Gastrocnemius medialis (tissue), 4 donors: Measurements from ENCODE around the gene TRMT11. TPM values are rescaled to one million over a fixed set of nuclear protein-coding genes. Genes with fewer than 3 reads are reported as not detected.
"Not testable (repeated sequence)": the region's sequence is repeated elsewhere in the genome, so short reads cannot be mapped to it uniquely, and the experiment has no call there.

Source experiments
- ATAC-seq, 2 donors: fragments of 150-250 bp; one replicate each; pipeline ENCODE4 v1.9.1; 2016
- DNase-seq, 2 donors: peaks; one replicate each; pipeline ENCODE4 v3.0.0-alpha.2; 2019
- H3K27ac ChIP-seq, 4 donors: fragments of 200-600 bp; sonication (generic); 1 replicate in 1 of 4; 2 replicates in 3 of 4; pipeline ENCODE4 v1.5.1; 2016 to 2018; ENCODE audit warnings: mild to moderate bottlenecking in 2 of 4, moderate library complexity in 1 of 4
- H3K27me3 ChIP-seq, 3 donors: fragments of 200-600 bp; sonication (generic) in 2 of 3; 1 replicate in 1 of 3; 2 replicates in 2 of 3; pipeline versions ENCODE4 v1.5.1 to v1.6.0; 2016 to 2019; ENCODE audit warnings: mild to moderate bottlenecking in 1 of 3, moderate library complexity in 1 of 3
- H3K36me3 ChIP-seq, 2 donors: fragments of 200-600 bp; sonication (generic) in 1 of 2; one replicate each; pipeline ENCODE4 v1.5.1; 2017 to 2018
- H3K4me1 ChIP-seq, 2 donors: fragments of 200-600 bp; sonication (generic) in 1 of 2; one replicate each; pipeline ENCODE4 v1.5.1; 2016 to 2017; ENCODE audit warnings: mild to moderate bottlenecking in 2 of 2
- H3K4me3 ChIP-seq, 4 donors: fragments of 200-600 bp; sonication (generic) in 3 of 4; 1 replicate in 1 of 4; 2 replicates in 3 of 4; pipeline ENCODE4 v1.5.1; 2016 to 2019; ENCODE audit warnings: mild to moderate bottlenecking in 2 of 4
- H3K9me3 ChIP-seq, 3 donors: fragments of 200-600 bp; sonication (generic) in 2 of 3; 1 replicate in 1 of 3; 2 replicates in 2 of 3; pipeline ENCODE4 v1.5.1; 2016 to 2019
- POLR2A ChIP-seq, 2 donors: fragments of 450-650 bp; IDR thresholded peaks; one replicate each; pipeline ENCODE4 v1.6.1; 2017; ENCODE audit warnings: antibody characterized with exemption in 2 of 2, mild to moderate bottlenecking in 2 of 2, moderate library complexity in 2 of 2
- in situ Hi-C, 4 donors: fragments of 200-750 bp; cut with MboI; loops; one replicate each; pipeline versions ENCODE4 v1.15.0 to v1.8.0; 2017; ENCODE audit warnings: low sequenced_read_pairs in 4 of 4
- intact Hi-C: fragments of 100-400 bp; cut with DNase I; formaldehyde crosslinking; loops from one replicate; pipeline ENCODE4 v1.15.1; 2023; ENCODE audit warnings: low total_unique reads
- total RNA-seq, 4 donors: library from RNA; depleted of rRNA; stranded (reverse); fragments of >200 nt; gene quantifications; one replicate each; pipeline versions ENCODE4 v1.1.0 to v1.2.3, GENCODE V29; 2016
- TF ChIP-seq, protein P1 (sequence below), 5 experiments: fragments of 450-650 bp in 3 of 5; fragments of 200-600 bp in 2 of 5; sonication (generic) in 2 of 5; IDR thresholded peaks in 4 of 5; conservative IDR thresholded peaks in 1 of 5; 1 replicate in 4 of 5; 2 replicates in 1 of 5; pipeline ENCODE4 v1.5.1; 2016 to 2019; ENCODE audit warnings: antibody characterized with exemption in 5 of 5, mild to moderate bottlenecking in 3 of 5, moderate library complexity in 3 of 5

TRMT11 gene
- total RNA-seq, 4 donors from 2014 or later = 2.5 to 10.2 (median 6.9) TPM

GRCh38 chr6:126016591-126016990 lies 30.3 kb downstream of the TRMT11 start:
- H3K36me3 ChIP-seq = peaks cover 0 to 62% of the 10 kb centered on the region in 2 donors
- in situ Hi-C loops (no loop called here), intact Hi-C loops (no loop called here)
- no peak overlapping the region for H3K27ac ChIP-seq
- H3K4me1 ChIP-seq = no peaks in the 10 kb centered on the region
- H3K27me3 ChIP-seq = no peaks in the 10 kb centered on the region
- ATAC-seq (no peak), DNase-seq (no peak)
- H3K4me3 ChIP-seq = no peak overlapping the region
- TF ChIP-seq POLR2A (IDR thresholded peaks at IDR 0.05) = no peak
- TF ChIP-seq, protein P1, sequence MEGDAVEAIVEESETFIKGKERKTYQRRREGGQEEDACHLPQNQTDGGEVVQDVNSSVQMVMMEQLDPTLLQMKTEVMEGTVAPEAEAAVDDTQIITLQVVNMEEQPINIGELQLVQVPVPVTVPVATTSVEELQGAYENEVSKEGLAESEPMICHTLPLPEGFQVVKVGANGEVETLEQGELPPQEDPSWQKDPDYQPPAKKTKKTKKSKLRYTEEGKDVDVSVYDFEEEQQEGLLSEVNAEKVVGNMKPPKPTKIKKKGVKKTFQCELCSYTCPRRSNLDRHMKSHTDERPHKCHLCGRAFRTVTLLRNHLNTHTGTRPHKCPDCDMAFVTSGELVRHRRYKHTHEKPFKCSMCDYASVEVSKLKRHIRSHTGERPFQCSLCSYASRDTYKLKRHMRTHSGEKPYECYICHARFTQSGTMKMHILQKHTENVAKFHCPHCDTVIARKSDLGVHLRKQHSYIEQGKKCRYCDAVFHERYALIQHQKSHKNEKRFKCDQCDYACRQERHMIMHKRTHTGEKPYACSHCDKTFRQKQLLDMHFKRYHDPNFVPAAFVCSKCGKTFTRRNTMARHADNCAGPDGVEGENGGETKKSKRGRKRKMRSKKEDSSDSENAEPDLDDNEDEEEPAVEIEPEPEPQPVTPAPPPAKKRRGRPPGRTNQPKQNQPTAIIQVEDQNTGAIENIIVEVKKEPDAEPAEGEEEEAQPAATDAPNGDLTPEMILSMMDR (IDR thresholded peaks at IDR 0.05 in 4 of 5, conservative IDR thresholded peaks at IDR 0.05 in 1 of 5) = no peak
- no peaks in the 10 kb centered on the region for H3K9me3 ChIP-seq

DNA sequence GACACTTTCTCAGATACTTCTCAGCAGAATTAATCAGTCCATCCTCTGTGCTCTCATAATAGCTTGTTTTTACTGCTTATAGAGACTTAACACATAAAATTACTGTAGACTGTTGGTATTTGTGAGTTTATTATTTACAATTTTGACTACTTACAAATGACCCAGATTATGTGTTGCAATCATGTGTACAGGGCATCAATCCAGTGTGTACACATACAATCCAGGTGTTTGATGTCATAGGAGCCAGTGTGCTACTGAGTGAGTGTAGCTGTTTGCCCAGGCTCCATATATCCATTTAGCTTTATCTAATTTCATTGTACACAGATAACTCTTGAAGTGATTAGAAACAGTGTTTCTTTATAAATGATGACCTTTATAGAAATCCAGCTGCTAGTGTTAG lies 31.3 kb downstream of the TRMT11 start:
- in situ Hi-C loops = no loop called here
- H3K4me3 ChIP-seq = no peak overlapping the region
- ATAC-seq = no peak

GRCh38 chr6:126020305-126021050 lies 34.1 kb downstream of the TRMT11 start:
- TF ChIP-seq, protein P1 (IDR thresholded peaks at IDR 0.05 in 4 of 5, conservative IDR thresholded peaks at IDR 0.05 in 1 of 5) = no peak
- TF ChIP-seq POLR2A (IDR thresholded peaks at IDR 0.05) = no peak
- ATAC-seq (no peak), DNase-seq (no peak)
- Histone ChIP-seq H3K36me3 (peaks cover 0 to 48% of the 10 kb centered on the region in 2 donors), H3K9me3 (no peaks in the 10 kb centered on the region), H3K27ac (no peak overlapping the region), H3K27me3 (no peaks in the 10 kb centered on the region), H3K4me1 (no peaks in the 10 kb centered on the region), H3K4me3 (no peak overlapping the region)
- intact Hi-C loops (no loop called here), in situ Hi-C loops (no loop called here)

More for the DNA sequence above, 31.3 kb downstream of the TRMT11 start:
- peaks cover 0 to 61% of the 10 kb centered on the region in 2 donors for H3K36me3 ChIP-seq
- TF ChIP-seq, protein P1 (IDR thresholded peaks at IDR 0.05 in 4 of 5, conservative IDR thresholded peaks at IDR 0.05 in 1 of 5) = no peak
- no peak for TF ChIP-seq POLR2A (IDR thresholded peaks at IDR 0.05)
- DNase-seq = no peak
- H3K27ac ChIP-seq = no peak overlapping the region
- intact Hi-C loops = no loop called here
- no peaks in the 10 kb centered on the region for H3K9me3 ChIP-seq
- H3K27me3 ChIP-seq = no peaks in the 10 kb centered on the region
- H3K4me1 ChIP-seq = no peaks in the 10 kb centered on the region

GRCh38 chr6:126023474-126023873 lies 37.1 kb downstream of the TRMT11 start:
- DNase-seq, H3K4me1 ChIP-seq, ATAC-seq, H3K9me3 ChIP-seq, H3K4me3 ChIP-seq, in situ Hi-C loops, H3K27me3 ChIP-seq, intact Hi-C loops, H3K27ac ChIP-seq: not testable (repeated sequence)
- H3K36me3 ChIP-seq = peaks cover 0 to 49% of the 10 kb centered on the region in 2 donors

DNA sequence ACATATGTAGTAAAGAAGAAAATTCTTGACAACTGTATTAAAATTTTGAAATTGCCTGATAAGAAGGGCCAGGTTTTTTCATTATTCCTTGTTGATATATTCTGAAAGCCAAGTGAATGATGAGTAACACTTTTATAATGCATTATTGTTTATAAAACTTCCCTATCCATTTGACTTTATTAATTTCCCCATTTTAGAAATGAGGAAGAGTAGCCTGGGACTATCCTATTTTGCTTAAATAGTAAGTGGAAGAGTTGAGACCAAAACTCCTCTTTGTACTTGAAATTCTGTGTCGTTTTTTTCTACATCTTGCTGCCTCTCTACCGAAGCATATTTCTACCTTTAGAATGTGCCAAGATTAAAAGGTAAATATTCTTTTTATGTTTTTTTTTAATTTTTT lies 39.7 kb downstream of the TRMT11 start:
- Histone ChIP-seq H3K27ac (no peak overlapping the region), H3K9me3 (no peaks in the 10 kb centered on the region), H3K36me3 (peaks cover 0 to 36% of the 10 kb centered on the region in 2 donors), H3K27me3 (no peaks in the 10 kb centered on the region), H3K4me3 (no peak overlapping the region), H3K4me1 (no peaks in the 10 kb centered on the region)
- DNase-seq (no peak), ATAC-seq (no peak)
- in situ Hi-C loops (no loop called here), intact Hi-C loops (loop anchor here (2.0 kb wide), 1 partner anchor 37 kb away; no protein-coding TSS in a partner anchor)
- TF ChIP-seq POLR2A (IDR thresholded peaks at IDR 0.05) = no peak
- TF ChIP-seq, protein P1 (IDR thresholded peaks at IDR 0.05 in 4 of 5, conservative IDR thresholded peaks at IDR 0.05 in 1 of 5) = no peak
